Type B pancreatic cell (in vitro differentiated cells): ENCODE data around the gene PAQR4. TPM values are rescaled to one million over a fixed set of nuclear protein-coding genes. Genes with fewer than 3 reads are reported as not detected.

Source experiments
- DNase-seq: peaks from one replicate; pipeline ENCODE4 v3.0.0; 2021; ENCODE audit warnings: mixed read lengths; ENCODE audit not compliant: unreplicated experiment; ENCODE audit errors: extremely low spot score
- H3K27ac Mint-ChIP-seq: 2 replicates; pipeline ENCODE4 v1.8.0; 2021; ENCODE audit warnings: mild to moderate bottlenecking, mixed read lengths
- H3K27me3 Mint-ChIP-seq: 2 replicates; pipeline ENCODE4 v1.8.0; 2021; ENCODE audit warnings: mixed read lengths
- H3K36me3 Mint-ChIP-seq: 2 replicates; pipeline ENCODE4 v1.8.0; 2021; ENCODE audit warnings: mixed read lengths
- H3K4me1 Mint-ChIP-seq: one replicate; pipeline ENCODE4 v1.8.0; 2021; ENCODE audit warnings: mixed read lengths; ENCODE audit not compliant: unreplicated experiment
- H3K4me3 Mint-ChIP-seq: 2 replicates; pipeline ENCODE4 v1.8.0; 2021; ENCODE audit warnings: mild to moderate bottlenecking, mixed read lengths
- H3K9me3 Mint-ChIP-seq: 2 replicates; pipeline ENCODE4 v1.8.0; 2021; ENCODE audit warnings: mixed read lengths
- CTCF ChIP-seq: fragments of 200-600 bp; sonication (generic); conservative IDR thresholded peaks from 2 replicates; pipeline ENCODE4 v1.5.0; 2021; ENCODE audit warnings: antibody characterized with exemption, mild to moderate bottlenecking
- total RNA-seq: library from RNA; stranded (reverse); gene quantifications from 2 replicates; pipeline ENCODE4 v1.2.1, GENCODE V29; 2021; ENCODE audit warnings: low replicate concordance

The PAQR4 gene
- total RNA-seq, 1 donor from 2014 or later, result 23.8 TPM

- no peak for TF ChIP-seq CTCF
- H3K27ac Mint-ChIP-seq, result no peak overlapping the region
- H3K9me3 Mint-ChIP-seq, result no peaks in the 10 kb centered on the region
- DNase-seq, result peak; percentile 89
- H3K4me1 Mint-ChIP-seq, result peaks cover 10% of the 10 kb centered on the region
- H3K27me3 Mint-ChIP-seq, result peaks cover 22% of the 10 kb centered on the region
- peak overlapping the region; percentile 90 for H3K4me3 Mint-ChIP-seq
- no peaks in the 10 kb centered on the region for H3K36me3 Mint-ChIP-seq
These were observed 4.4 kb upstream of the PAQR4 start for GRCh38 chr16:2964475-2965336.

- H3K27ac Mint-ChIP-seq, result no peak overlapping the region
- TF ChIP-seq CTCF, result no peak
- H3K4me1 Mint-ChIP-seq, result peaks cover 10% of the 10 kb centered on the region
- H3K36me3 Mint-ChIP-seq, result no peaks in the 10 kb centered on the region
- no peak overlapping the region for H3K4me3 Mint-ChIP-seq
- no peaks in the 10 kb centered on the region for H3K9me3 Mint-ChIP-seq
- peaks cover 15% of the 10 kb centered on the region for H3K27me3 Mint-ChIP-seq
- no peak for DNase-seq
These were observed 2.9 kb upstream of the PAQR4 start for GRCh38 chr16:2966043-2966807.

- Mint-ChIP-seq H3K9me3 (no peaks in the 10 kb centered on the region), H3K4me3 (no peak overlapping the region), H3K4me1 (peaks cover 8% of the 10 kb centered on the region), H3K36me3 (no peaks in the 10 kb centered on the region), H3K27me3 (peaks cover 12% of the 10 kb centered on the region), H3K27ac (no peak overlapping the region)
- no peak for TF ChIP-seq CTCF
- DNase-seq, result no peak
These were observed 2.3 kb upstream of the PAQR4 start for GRCh38 chr16:2966808-2967191.

GRCh38 chr16:2967211-2967631, 1.9 kb upstream of the PAQR4 start:
- no peak overlapping the region for H3K27ac Mint-ChIP-seq
- peaks cover 10% of the 10 kb centered on the region for H3K27me3 Mint-ChIP-seq
- no peak overlapping the region for H3K4me3 Mint-ChIP-seq
- H3K4me1 Mint-ChIP-seq, result peaks cover 10% of the 10 kb centered on the region
- H3K36me3 Mint-ChIP-seq, result peaks cover 3% of the 10 kb centered on the region
- no peaks in the 10 kb centered on the region for H3K9me3 Mint-ChIP-seq
- no peak for DNase-seq
- no peak for TF ChIP-seq CTCF

GRCh38 chr16:2967721-2968161, 1.4 kb upstream of the PAQR4 start:
- H3K4me3 Mint-ChIP-seq, result peak overlapping the region; percentile 83
- peaks cover 10% of the 10 kb centered on the region for H3K27me3 Mint-ChIP-seq
- H3K9me3 Mint-ChIP-seq, result no peaks in the 10 kb centered on the region
- peaks cover 13% of the 10 kb centered on the region for H3K4me1 Mint-ChIP-seq
- no peak for TF ChIP-seq CTCF
- peaks cover 3% of the 10 kb centered on the region for H3K36me3 Mint-ChIP-seq
- no peak for DNase-seq
- no peak overlapping the region for H3K27ac Mint-ChIP-seq
